ENCODE data around the gene CKS2. TPM values are rescaled to one million over a fixed set of nuclear protein-coding genes. Genes with fewer than 3 reads are reported as not detected.

The CKS2 gene
- total and polyA plus RNA-seq, 2 of the 8 experiments (the other 6 are each of a cell fraction or from before 2014, with no cell fraction given), result 337 to 689 TPM

DNA sequence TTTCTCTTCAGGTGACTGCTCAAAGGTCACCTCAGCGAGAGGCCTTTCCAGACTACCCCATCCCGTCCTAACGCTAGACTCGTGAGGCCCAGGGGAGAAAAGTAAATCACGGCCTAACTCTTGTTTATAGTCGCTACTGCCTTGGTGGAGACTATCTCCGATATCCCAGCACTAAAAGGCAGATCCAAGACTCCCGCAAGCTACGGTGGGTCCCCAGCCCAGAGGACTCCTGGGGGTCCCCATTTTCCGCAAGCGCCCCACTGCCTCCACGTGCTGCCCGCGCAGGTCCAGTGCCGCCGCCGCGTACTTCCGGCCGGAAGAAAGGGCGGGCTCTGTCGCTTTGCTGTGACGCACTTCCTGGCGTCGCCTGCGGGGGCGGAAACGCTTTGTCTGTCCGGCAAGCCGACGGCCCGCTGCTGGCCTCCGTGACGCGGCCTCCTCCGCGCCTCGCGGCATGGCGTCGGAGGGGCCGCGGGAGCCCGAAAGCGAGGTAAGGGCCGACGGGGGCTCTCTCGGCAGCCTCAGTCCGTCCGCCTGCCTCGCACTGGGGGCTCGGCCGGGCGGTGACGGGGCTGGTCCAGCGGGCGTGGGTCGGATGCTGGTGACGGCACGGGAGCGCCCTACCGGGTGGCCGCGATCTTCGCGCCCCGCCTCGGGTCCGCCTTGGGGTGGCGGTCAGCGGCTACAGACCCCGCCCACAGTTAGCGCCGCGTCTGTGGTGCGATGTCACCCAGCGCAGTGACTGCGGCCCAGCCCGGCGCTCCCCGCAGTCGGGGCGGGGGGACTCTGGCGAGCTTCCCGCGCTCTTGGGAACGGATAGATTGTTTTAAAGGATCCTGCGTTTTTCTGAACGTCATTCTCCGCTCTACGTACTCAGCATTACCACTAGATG is 7.4 kb downstream of the CKS2 start, which contains the start of gene SECISBP2 (continued):
- TF ChIP-seq ASH2L (IDR thresholded peaks at IDR 0.05; ENCODE audit: low read length), result peak; percentile 98
- peak; percentile 57 to 89; a peak in 2 of 4 replicates for TF ChIP-seq SIN3A (conservative IDR thresholded peaks at IDR 0.05 in 1 of 2, IDR thresholded peaks at IDR 0.05 in 1 of 2; ENCODE audit: low read depth in 1 of 2, low read length in 2 of 2)
- TF ChIP-seq, protein P1, sequence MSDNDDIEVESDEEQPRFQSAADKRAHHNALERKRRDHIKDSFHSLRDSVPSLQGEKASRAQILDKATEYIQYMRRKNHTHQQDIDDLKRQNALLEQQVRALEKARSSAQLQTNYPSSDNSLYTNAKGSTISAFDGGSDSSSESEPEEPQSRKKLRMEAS (IDR thresholded peaks at IDR 0.05), result peak; percentile 99
- peak; percentile 96 for TF ChIP-seq KDM4A (IDR thresholded peaks at IDR 0.05; ENCODE audit: low read depth, low read length, severe bottlenecking)
- TF ChIP-seq, protein P2, sequence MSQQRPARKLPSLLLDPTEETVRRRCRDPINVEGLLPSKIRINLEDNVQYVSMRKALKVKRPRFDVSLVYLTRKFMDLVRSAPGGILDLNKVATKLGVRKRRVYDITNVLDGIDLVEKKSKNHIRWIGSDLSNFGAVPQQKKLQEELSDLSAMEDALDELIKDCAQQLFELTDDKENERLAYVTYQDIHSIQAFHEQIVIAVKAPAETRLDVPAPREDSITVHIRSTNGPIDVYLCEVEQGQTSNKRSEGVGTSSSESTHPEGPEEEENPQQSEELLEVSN (IDR thresholded peaks at IDR 0.05), result peak; percentile 96
- TF ChIP-seq GTF2F1 (IDR thresholded peaks at IDR 0.05; ENCODE audit: borderline replicate concordance, low read depth, low read length), result no peak; the same call in 1 of the 2 replicates
- no peak for TF ChIP-seq RNF2 (IDR thresholded peaks at IDR 0.05; ENCODE audit: borderline replicate concordance, low read depth, low read length, missing control alignments, poor library complexity, severe bottlenecking)
- peak; percentile 74 for TF ChIP-seq SRF (IDR thresholded peaks at IDR 0.05; ENCODE audit: low read depth, low read length)
- peak; percentile 100 for TF ChIP-seq EGR1 (IDR thresholded peaks at IDR 0.05; ENCODE audit: borderline replicate concordance, low read depth, low read length)
- TF ChIP-seq BRCA1 (IDR thresholded peaks at IDR 0.05; ENCODE audit: low read depth, low read length), result no peak; the same call in 1 of the 2 replicates

Measured in H1 (cell line).